ENCODE results near the gene SUGCT.

- TF ChIP-seq CTCF (IDR thresholded peaks at IDR 0.05; ENCODE audit: low read length) (no peak), EZH2 (optimal IDR thresholded peaks at IDR 0.05; ENCODE audit: low read depth, low read length) (no peak)
Observed at GRCh38 chr7:40306025-40306424, 171.2 kb downstream of the SUGCT start.
